Measurements from ENCODE around the gene DNMT3A.

- TF ChIP-seq CTCF (IDR thresholded peaks at IDR 0.05) (no peak), POLR2AphosphoS5 (IDR thresholded peaks at IDR 0.05) (no peak), POLR2A (IDR thresholded peaks at IDR 0.05) (no peak)
Observed at GRCh38 chr2:25252291-25253152, 89.2 kb downstream of the DNMT3A start.

Measured in sigmoid colon (tissue), 4 donors.